ENCODE data around the gene RPTOR.
A peak's percentile ranks its signal among the peaks of the same experiment; 100 is the strongest.
"Not testable (repeated sequence)": the region's sequence is repeated elsewhere in the genome, so short reads cannot be mapped to it uniquely, and the experiment has no call there.

RPTOR gene

GRCh38 chr17:80694085-80694991, 149.7 kb downstream of the RPTOR start:
- DNase-seq (ENCODE audit: low read depth in 2 of 2): no peak

GRCh38 chr17:80694992-80695912, 150.6 kb downstream of the RPTOR start:
- peak in 1 of 2 donors; percentile 32 for DNase-seq (ENCODE audit: low read depth in 2 of 2)

- DNase-seq (ENCODE audit: low read depth in 2 of 2): no peak
Observed at GRCh38 chr17:80695979-80696378, 151.3 kb downstream of the RPTOR start.

- no peak for DNase-seq (ENCODE audit: low read depth in 2 of 2)
Observed at GRCh38 chr17:80696456-80696855, 151.8 kb downstream of the RPTOR start.

- DNase-seq (ENCODE audit: low read depth in 2 of 2): no peak
Observed at GRCh38 chr17:80696964-80697363, 152.3 kb downstream of the RPTOR start.

GRCh38 chr17:80698297-80698696, 153.7 kb downstream of the RPTOR start:
- no peak for DNase-seq (ENCODE audit: low read depth in 2 of 2)

- not testable (repeated sequence) for DNase-seq (ENCODE audit: low read depth in 2 of 2)
Observed at GRCh38 chr17:80699205-80699604, 154.6 kb downstream of the RPTOR start.

- no peak for DNase-seq (ENCODE audit: low read depth in 2 of 2)
Observed at GRCh38 chr17:80701730-80702129, 157.1 kb downstream of the RPTOR start.

- DNase-seq (ENCODE audit: low read depth in 2 of 2): no peak
Observed at GRCh38 chr17:80702315-80703141, 157.9 kb downstream of the RPTOR start.

- DNase-seq (ENCODE audit: low read depth in 2 of 2): no peak
Observed at GRCh38 chr17:80703142-80703478, 158.5 kb downstream of the RPTOR start.

- no peak for DNase-seq (ENCODE audit: low read depth in 2 of 2)
Observed at GRCh38 chr17:80704381-80704819, 159.8 kb downstream of the RPTOR start.

GRCh38 chr17:80704894-80705293, 160.3 kb downstream of the RPTOR start:
- no peak for DNase-seq (ENCODE audit: low read depth in 2 of 2)

GRCh38 chr17:80705988-80706387, 161.3 kb downstream of the RPTOR start:
- no peak for DNase-seq (ENCODE audit: low read depth in 2 of 2)

GRCh38 chr17:80706463-80706867, 161.8 kb downstream of the RPTOR start:
- no peak for DNase-seq (ENCODE audit: low read depth in 2 of 2)

GRCh38 chr17:80708480-80708879, 163.8 kb downstream of the RPTOR start:
- DNase-seq (ENCODE audit: low read depth in 2 of 2): no peak

- DNase-seq (ENCODE audit: low read depth in 2 of 2): no peak
Observed at GRCh38 chr17:80709090-80709695, 164.6 kb downstream of the RPTOR start.

- DNase-seq (ENCODE audit: low read depth in 2 of 2): no peak
Observed at GRCh38 chr17:80710714-80711302, 166.2 kb downstream of the RPTOR start.

- no peak for DNase-seq (ENCODE audit: low read depth in 2 of 2)
Observed at GRCh38 chr17:80712089-80712488, 167.5 kb downstream of the RPTOR start.

GRCh38 chr17:80712606-80713005, 168.0 kb downstream of the RPTOR start:
- DNase-seq (ENCODE audit: low read depth in 2 of 2): no peak

GRCh38 chr17:80716986-80717719, 172.5 kb downstream of the RPTOR start:
- no peak for DNase-seq (ENCODE audit: low read depth in 2 of 2)

Measured in stimulated activated CD8-positive, alpha-beta memory T cell treated with anti-CD3 and anti-CD28 coated beads, Interleukin-15, amount 100 ng/mL, for 48 hours (primary cell).